OCI-LY7 (cell line): ENCODE data around the gene SH2D7.

ENCODE experiments used
- CTCF ChIP-seq: fragments of 200-600 bp; sonication (generic); conservative IDR thresholded peaks from 2 replicates; pipeline ENCODE4 v1.5.1; 2014; ENCODE audit warnings: mild to moderate bottlenecking, antibody characterized with exemption, low read length, moderate library complexity, mixed read lengths
- EZH2phosphoT487 ChIP-seq: fragments of 200-600 bp; sonication (generic); IDR thresholded peaks from 2 replicates; pipeline ENCODE4 v1.6.1; 2018; ENCODE audit warnings: low read depth, borderline replicate concordance, mild to moderate bottlenecking, mixed run types, antibody characterized with exemption, low read length, moderate library complexity, mixed read lengths

DNA sequence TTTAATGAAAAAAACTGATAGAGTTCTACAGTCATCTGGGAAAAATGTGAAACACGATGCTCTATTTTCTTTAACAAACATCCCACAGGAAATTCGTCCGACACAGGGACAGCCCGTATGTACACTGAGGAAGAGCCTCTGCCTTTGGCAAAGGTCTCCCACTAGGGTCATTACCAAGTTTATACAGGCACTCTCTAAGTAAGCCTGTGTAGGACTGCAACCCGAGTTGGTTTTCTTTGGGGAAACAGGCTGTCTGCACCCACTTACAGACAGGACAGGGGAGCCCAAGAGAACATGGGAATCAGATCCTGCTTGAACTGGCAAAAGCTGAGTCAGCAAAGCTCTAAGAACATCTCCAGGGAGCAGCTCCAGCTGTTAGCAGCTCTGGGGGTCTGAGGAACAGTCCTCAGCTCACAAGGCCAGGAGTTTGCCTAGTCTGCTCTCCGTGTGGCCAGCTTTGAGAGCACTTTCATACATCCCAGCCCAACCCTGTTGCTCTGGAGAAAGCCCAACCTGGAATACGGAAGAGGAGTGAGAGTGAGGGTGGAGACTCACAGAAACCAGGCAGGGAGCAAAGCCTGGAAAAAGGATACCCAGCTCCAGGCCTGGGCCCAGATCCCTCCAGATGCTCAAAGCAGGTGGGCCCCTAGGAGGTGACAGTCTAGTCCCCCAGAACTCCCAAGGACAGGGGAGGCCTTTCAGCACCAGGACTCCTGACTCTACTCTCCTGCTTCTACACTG, 16.7 kb upstream of the SH2D7 start:
- TF ChIP-seq CTCF (no peak), EZH2phosphoT487 (no peak)
